GM03348 (cell line): ENCODE measurements around the gene DCUN1D4.
"Not testable (repeated sequence)": the region's sequence is repeated elsewhere in the genome, so short reads cannot be mapped to it uniquely, and the experiment has no call there.

Experiments
- DNase-seq: peaks from one replicate; pipeline ENCODE4 v3.0.0; 2012; ENCODE audit warnings: low spot score

Gene DCUN1D4

GRCh38 chr4:51895158-51895557, 52.2 kb downstream of the DCUN1D4 start:
- DNase-seq, result no peak

GRCh38 chr4:51895816-51896408, 53.0 kb downstream of the DCUN1D4 start:
- DNase-seq, result peak; percentile 84

DNA sequence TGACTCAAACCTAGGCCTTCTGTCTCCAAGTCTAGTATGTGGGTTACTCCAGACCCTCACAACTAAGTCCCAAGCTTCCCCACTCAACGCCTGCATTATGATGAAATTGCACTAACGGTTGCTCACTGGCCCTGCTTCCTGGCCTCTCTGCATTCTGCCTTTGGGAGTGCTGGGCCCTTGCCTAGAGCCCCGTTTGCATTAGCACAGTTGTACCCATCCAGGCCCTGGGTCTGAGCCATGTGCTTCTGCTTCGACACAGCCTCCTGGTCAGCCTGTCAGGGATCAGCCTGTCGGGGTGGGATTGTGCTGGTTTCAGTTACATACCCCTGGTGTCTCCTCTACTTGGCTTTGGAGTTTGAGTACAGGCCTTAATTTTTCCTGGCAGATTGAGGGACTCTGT, 58.4 kb downstream of the DCUN1D4 start:
- DNase-seq, result no peak

GRCh38 chr4:51906167-51906958, 63.4 kb downstream of the DCUN1D4 start:
- DNase-seq, result no peak

- no peak for DNase-seq
These were observed 64.2 kb downstream of the DCUN1D4 start for GRCh38 chr4:51907006-51907669.

GRCh38 chr4:51909236-51909703, 66.3 kb downstream of the DCUN1D4 start:
- no peak for DNase-seq

- no peak for DNase-seq
These were observed 75.3 kb downstream of the DCUN1D4 start for GRCh38 chr4:51918251-51918650.

GRCh38 chr4:51923343-51923742, 80.4 kb downstream of the DCUN1D4 start:
- no peak for DNase-seq

DNA sequence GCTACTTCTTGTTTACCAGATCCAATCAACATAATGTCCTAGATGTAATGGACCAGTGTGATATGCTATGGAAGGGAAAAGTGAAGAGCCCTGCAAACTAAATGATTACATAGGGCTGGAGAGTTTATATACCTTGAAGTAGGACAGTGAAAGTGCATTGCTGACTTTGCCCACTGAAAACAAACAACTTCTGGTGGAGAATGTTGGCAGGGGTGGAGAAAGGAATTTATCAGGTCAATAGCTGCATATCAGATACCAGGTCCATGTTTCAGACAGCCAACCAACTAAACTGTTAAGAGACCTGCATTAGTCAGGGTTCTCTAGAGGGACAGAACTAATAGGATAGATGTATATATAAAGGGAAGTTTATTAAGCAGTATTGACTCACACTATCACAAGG, 82.4 kb downstream of the DCUN1D4 start:
- DNase-seq, result no peak

GRCh38 chr4:51930557-51930956, 87.6 kb downstream of the DCUN1D4 start:
- DNase-seq, result peak; percentile 8

- DNase-seq, result no peak
These were observed 88.5 kb downstream of the DCUN1D4 start for GRCh38 chr4:51931461-51931860.

GRCh38 chr4:51932261-51932660, 89.3 kb downstream of the DCUN1D4 start:
- peak; percentile 35 for DNase-seq

DNA sequence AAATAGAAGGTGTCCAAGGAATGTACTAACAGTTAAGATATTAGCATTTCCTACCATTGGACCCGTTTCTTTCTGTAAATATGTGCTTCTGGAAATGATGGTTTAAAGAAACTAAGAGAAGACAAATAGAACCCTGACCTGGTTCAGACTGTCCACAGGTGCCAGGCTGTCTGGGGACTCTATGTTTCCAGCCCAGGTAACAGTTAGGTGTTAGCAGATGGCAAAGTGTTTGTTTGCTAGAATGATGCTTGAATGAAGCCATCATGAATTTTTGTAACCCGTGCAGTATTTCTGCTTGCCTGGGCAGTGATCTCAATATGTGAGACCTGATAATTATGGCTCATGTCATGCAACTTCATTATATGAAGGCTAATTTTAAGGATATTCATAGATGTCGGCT, 89.7 kb downstream of the DCUN1D4 start:
- no peak for DNase-seq

DNA sequence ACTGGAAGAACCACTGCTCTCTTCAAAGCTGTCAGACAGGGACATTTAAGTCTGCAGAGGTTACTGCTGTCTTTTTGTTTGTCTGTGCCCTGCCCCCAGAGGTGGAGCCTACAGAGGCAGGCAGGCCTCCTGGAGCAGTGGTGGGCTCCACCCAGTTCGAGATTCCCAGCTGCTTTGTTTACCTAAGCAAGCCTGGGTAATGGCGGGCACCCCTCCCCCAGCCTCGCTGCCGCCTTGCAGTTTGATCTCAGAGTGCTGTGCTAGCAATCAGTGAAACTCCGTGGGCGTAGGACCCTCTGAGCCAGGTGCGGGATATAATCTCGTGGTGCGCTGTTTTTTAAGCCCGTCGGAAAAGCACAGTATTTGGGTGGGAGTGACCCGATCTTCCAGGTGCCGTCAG, 97.5 kb downstream of the DCUN1D4 start:
- not testable (repeated sequence) for DNase-seq

DNA sequence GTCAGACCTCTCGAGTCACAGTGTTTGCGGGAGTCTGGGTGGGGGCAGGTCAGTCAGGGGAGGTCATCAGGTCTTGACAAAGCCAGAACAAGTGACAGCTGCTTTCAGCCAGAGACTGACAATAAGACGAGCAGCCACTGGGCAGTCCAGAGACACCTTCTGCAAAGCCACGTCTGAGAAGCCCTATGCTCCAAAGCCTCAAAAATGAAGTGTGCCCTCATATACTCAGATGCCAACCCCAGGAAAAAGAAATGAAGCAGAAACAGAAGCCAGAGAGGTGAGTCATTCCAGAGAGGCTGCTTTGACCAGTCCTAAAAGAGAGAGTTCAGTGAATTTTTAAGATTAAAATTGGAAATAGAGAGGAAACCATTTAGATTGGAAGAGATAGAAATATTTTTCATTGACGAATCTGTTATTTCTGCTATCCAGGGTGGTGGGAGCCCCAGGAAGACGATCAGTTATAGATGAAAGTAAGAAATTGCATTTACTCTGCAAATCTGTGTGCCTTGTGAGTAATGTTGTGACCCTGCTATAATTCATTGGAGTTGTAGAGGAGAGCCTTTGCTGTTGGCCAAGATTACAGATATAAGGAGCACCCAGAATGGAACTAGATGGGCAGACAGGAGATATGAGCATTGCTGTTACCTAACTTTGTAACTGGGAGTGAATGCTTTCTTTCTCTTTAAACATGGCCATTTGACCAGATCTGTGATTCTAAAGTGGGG, 99.3 kb downstream of the DCUN1D4 start:
- peak; percentile 53 for DNase-seq

GRCh38 chr4:51942833-51943215, 99.9 kb downstream of the DCUN1D4 start:
- DNase-seq, result no peak

DNA sequence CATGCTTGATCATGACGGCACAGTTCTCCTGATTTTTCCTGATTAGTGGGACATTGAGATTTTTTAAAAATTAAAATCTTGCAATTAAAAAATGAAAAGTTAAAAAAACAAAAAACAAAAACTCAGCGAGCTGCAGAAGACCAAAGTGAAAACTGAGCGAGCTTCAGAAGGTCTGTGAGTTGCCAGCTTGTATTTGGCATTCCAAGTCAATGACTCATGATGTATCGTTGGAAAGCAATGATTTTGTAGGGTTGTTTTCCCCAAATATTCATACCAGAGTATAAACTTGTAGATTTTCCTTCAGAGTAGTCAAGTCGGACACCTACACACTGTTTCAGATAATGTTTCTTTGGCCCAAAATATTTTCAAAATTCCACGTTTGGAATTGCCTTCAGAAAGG, 100.3 kb downstream of the DCUN1D4 start:
- DNase-seq, result peak; percentile 57

DNA sequence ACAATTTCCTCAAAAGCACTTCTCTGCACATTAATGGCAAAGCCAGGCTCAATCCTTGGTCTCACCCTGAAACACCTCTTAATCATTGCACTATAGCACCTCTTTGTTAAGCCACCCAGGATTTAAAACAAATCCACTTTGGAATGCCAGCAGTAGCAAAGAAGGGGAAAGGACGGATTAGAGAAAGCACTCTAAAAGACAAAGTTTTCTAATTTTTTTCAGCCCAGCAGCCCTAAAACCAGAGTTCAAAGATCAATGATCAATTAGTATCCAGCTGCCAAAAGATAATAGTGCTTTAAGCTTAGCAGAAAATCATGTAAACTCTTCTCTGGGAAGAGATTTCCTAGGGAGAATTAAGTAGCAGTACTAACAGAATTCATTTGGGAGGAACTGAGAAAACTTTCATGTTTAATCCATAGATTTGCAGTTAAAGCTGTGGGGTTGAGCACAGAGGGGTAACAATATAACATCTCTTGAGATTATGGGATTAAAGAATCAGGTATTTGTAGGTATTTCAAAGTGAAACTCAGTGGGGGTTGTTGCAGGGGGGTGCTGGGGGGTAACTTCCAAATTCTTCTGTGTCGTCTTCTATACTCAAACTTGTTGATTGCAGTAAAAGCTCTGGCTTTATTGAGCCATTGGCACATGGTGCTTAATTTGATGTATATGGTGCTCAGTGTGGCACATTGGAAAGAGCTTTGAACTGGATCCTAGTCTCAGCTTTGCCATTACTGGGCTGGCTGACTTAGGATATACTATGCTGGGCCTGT, 115.4 kb downstream of the DCUN1D4 start:
- DNase-seq, result no peak

- DNase-seq, result no peak
These were observed 117.5 kb downstream of the DCUN1D4 start for GRCh38 chr4:51960486-51960885.

DNA sequence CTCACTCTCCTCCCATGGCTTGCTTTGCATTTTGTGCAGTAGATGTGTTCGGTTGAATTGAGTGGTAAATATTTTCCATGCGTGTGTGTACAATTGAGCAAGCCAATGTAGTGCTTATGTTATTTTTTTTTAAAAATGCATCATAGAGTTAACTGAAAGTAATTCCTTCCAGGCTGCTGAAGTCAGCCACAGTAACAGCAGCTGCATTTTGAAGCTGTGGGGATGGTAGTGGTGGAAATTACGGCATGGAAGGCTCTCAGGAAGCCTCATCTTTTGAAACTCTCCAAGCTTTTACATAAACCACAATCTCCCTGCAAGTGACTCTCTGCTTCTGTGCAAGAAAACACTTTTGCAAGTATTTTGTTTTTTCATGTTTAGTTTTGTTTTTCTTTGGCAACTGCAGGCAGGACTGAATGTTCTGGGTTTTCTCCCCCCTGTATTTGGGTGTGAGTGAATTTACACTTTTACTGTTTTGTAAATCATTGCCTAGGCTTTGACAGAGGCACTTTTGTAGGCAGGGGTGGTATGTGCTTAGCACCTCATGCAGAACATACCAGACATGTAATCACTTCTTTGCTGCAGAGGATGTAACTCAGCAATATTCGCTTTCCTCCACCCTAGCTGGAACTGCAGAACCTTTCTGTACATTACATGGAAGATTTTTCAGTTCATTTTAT, 121.0 kb downstream of the DCUN1D4 start:
- DNase-seq, result no peak

GRCh38 chr4:51965862-51966261, 122.9 kb downstream of the DCUN1D4 start:
- DNase-seq, result no peak
